ENCODE data around the gene KIF26B.

The KIF26B gene

DNA sequence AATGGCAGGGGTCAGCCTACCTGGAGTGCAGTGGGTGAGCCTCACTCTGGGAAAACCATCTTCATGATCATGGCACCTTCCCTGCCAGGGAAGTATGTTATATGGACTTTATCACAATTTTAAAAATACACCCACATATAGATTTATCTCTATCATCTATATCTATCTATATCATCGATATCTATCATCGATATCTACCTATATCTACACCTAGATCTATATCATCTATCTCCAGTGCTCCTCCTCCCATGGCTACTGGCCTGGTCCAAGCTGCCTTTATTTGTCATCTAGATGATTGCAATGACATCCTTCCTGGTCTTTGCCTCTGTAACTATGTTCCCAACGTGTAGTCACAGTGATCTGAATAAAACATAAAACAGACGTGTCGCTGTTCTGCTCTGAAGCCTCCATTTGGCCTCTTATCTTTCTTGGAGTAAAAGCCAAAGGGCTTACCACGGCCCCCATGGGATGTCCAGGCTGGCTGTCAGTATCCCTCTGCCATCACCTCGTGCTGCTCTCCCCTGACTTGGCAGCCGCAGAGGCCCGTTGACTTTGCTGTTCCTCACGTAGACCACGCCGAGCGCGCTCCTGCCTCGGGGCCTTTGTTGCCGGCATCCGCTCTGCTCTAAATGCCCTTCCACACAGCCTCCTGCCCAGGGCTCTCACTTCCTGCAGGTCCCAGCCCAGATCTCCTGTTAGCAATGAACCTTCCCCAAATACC lies 20.6 kb upstream of the KIF26B start:
- no peak for DNase-seq

GRCh38 chr1:245142171-245142798 lies 12.5 kb upstream of the KIF26B start:
- DNase-seq, result no peak

DNA sequence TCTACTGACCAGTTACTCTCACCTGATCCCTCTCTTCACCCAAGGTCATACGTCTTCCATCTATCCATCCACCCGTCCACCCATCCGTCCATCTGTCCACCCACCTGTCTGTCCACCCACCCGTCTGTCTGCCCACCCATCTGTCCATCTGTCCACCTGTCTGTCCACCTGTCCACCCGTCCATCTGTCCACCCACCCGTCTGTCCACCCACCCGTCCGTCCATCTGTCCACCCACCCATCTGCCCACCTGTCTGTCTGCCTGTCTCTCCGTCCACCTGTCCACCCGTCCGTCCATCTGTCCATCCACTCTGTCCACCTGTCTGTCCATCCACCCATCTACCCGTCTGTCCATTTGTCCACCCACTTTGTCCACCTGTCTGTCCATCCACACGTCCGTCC lies 11.8 kb upstream of the KIF26B start:
- DNase-seq, result no peak

DNA sequence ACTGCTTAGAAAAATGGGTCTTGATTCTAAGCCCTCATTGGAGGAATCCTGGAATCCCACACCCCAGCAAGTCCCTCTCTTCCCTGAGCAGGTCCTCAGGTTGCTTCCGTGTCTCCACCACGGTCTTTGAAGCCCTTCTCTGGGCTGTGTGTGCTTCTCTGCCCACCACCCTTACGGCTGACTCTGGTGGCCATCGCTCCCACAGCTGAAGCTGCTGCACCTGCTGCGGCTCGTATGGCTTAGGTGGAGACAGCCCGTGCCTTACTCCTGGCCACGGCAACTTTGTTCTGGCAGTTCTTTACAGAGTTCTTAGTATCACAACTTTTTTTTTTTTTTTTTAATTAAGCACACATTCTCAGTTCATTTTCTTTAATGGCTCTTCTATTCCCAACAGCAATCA lies 10.9 kb upstream of the KIF26B start:
- no peak for DNase-seq

DNA sequence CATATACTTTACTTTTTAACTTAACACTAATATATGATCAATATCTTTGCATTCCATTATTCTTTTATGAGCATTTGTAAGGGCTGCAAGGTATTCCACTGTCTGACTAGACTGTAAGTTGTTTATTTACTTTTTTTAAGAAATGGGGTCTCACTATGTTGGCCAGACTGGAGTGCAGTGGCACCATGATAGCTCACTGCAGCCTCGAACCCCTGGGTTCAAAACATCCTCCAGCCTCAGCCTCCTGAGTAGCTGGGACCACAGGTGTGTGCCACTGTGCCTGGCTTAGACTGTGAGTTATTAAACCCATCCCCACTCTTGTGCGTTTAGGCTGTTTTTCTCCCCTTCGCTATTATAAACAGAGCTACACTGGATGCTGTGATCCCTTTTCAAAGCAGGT lies 6.7 kb upstream of the KIF26B start:
- no peak for DNase-seq

DNA sequence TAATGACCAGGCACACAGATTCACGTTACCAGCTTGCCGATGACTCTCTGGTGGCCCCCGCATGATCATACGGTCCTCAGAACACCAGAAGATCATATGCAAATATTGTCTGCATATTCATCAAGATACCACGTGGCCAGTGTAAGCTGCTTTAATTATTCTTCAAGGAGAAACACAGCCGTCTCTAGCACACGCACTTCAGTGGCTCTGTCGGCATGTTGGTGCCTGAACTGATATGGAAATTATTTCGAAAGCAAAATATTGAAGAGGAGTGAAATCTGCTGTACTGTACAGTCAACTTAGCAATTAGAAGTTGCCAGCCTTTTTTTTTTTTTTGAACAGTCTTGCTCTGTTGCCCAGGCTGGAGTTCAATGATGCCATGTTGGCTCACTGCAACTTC lies 5.9 kb upstream of the KIF26B start:
- no peak for DNase-seq

DNA sequence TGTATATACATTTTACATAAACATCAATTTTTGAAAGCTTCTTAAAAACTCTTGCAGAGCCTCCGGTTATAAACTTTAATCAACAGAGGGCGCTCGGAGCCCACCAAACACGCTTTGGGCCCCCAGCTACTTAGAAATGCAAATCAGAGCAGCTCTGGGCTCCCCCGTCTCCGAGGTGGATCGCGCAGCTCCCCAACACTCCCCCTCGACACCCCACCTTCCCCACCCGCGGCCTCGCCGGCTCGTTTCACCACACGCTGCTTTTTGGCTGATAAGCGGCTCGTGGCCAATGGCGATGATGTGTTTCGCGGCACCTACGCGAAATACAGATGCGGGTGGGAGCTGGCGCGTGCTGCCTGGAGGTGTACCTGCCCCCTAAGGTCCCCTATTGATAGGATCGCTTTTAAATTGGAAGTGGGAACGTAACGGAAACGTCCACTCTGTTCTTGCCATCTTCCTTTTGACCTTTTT lies 1.7 kb upstream of the KIF26B start:
- DNase-seq, result peak; percentile 67

DNA sequence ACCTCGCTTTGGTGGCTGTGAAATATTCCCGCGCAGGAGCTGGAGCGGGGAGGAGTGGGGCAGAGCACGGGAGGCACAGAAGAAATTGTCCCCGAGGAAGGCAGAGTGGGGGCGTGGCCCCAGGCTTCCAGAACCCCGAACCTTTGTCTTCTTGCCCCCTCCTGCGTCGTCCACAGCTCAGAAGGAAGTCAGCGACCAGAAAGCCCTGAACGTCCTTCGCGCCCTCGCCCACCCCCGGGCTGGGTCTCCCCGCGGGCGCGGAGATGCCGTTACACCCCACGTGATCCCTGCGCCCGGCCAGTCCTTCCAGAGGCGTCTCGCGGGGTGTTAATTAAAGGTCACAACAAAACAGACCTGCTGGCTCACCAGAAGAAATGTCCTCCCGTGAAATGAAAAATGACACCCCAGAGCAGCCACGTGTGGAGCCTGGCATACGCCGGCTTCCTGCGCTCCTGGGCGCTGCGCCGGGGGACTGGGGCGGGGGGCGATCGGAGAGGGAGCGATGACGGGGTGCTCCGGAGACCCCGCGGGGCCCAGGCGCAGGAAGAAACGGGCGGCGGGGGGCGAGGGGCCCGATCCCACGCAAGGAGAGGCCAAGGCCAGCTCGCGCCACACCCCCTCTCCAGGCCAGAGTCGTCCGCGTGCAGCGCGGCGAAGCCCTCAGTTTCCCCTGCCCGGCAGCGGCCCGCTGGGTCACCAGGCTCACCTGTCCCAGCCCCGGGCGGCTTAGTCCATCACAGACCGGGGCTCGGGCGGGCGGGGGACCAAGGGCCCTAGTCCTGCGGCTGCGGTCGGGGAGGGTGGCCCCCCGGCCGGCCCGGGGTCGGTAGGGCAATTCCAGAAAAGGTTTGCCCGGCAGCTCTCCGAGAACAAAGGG lies 995 bp upstream of the KIF26B start:
- DNase-seq, result no peak

DNA sequence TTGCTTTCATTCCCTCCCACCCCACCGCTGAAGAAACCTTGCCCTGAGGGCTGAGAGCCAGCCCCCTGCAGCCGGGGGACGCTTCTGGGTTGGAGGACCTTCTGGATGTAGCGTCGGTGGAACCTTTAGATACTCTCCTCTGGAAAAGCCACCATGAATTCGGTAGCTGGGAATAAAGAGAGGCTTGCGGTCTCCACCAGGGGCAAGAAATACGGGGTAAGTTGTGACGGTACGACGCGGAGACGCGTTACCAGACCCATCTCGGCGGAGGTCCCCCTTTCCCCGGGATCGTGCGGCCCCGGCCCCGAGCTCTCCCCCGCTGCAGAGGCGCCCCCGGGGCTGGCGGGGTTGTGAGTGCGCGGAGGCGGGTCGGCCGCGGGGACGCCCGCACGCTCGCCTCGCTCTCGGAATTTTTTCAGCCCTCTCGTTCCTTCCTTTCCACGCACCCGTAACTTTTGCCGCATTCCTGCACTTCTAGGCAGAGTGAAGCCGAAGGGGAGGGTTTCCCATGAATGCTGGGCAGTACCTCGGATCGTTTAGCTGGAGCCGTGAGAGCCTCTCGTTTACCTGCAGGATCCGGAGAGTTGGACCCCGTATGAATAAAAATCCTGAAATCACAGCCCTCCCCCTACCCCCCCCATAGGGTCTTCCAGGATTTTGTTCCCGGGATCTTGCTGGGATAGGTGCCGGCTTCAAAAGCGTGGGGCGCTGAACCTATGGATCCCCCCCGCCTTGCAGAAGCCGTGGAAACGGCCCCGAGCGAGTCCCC lies 671 bp downstream of the KIF26B start:
- DNase-seq, result no peak

DNA sequence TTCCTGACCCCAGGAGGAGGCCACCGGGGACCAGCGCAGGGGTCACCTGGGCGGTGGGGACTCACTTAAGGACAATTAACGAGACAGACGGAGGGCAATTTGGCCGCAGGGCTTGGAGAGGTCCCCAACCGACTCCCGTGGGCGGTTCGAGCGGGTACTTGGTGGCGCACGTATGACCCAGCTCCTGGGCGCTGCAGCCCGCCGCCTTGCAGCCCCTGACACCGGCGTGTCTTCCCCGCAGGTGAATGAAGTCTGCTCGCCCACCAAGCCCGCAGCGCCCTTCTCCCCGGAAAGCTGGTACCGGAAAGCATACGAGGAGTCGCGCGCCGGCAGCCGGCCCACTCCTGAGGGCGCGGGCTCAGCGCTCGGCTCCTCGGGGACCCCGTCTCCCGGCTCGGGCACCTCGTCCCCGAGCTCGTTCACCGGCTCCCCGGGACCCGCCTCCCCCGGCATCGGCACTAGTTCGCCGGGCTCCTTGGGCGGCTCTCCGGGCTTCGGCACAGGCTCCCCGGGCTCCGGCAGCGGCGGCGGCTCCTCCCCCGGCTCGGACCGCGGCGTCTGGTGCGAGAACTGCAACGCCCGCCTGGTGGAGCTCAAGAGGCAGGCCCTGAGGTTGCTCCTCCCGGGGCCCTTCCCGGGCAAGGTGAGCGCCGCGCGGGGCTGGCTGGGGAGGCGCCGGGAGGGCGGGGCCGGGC lies 1.4 kb downstream of the KIF26B start:
- peak; percentile 87 for DNase-seq

DNA sequence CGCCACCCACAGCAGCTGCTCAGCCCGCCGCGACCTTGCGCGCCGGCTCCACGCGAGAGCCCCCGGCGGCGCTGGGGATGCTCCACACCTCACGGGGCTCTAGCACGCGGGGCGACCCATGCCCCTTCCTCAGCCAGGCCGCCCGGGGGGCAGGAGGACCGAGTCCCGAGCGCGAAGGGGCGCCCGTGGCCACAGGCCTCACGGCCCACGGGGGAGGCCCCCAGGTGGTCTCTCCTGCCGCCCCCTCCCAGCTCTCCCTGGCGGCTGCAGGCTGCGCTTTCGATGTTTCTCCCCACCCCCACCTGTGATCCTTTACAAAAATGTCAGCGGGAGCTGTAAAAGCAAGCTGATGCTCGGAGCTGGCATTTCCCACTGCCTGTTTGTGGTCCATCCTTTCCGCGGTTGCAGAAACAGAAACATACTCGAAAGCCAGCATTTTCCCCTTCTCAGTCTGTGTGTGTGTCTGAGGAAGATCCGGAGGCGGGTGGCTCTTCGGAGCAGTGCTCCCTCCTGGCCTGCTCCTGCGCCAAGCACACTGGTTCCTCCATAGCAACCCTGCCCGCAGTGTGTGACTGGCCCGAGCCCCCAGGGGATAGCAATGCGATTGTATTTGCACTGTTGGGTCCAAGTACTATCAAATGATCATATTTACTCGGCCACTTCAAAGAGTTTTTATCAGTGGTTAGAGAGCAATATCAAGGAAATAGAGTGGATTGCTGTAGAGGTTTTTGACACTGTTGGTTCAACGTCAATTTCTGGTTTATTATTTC lies 2.1 kb downstream of the KIF26B start:
- no peak for DNase-seq

DNA sequence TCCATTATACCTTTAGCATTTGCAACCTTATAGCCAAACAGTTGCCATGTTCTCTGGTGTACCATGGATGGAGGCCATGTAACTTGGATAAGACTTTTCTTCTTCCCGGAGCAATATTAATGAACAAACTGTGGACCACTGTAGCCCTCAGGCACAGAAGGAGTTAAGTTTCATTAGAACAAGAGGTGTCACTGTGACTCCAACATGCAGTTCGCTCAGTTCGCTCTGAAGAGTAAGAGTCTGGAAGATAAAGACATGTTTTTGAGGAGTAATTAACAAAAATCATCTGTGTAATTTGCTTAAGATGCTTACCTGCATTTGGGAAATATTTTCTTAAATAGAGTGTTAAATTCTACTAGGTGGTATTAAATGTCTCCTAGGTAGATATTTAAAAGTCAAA lies 4.1 kb downstream of the KIF26B start:
- no peak for DNase-seq

- DNase-seq, result no peak
Observed at GRCh38 chr1:245160288-245160687, 5.5 kb downstream of the KIF26B start.

GRCh38 chr1:245160741-245161400 lies 6.1 kb downstream of the KIF26B start:
- DNase-seq, result no peak

DNA sequence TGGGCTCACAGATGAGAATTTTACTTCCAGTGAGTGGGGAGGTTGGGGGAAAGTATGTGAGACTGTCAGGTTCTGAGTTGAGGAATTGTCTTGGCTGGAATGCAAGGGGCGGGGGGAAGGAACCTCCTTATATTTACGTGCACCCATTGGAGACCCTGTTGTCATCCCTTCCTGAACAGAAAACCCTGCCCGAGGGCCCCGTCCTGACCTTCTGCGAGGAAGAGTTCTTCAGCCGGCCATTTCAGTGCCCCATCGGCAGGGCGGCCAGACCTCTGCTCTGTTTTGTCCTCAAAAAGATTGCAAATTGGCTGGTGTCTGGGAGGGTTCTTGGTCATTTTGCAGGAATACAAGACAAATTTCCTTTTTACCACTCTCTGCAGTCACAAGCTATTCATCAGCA lies 7.1 kb downstream of the KIF26B start:
- no peak for DNase-seq

- no peak for DNase-seq
Observed at GRCh38 chr1:245166471-245166885, 11.7 kb downstream of the KIF26B start.

GRCh38 chr1:245168086-245168485 lies 13.3 kb downstream of the KIF26B start:
- DNase-seq, result no peak

DNA sequence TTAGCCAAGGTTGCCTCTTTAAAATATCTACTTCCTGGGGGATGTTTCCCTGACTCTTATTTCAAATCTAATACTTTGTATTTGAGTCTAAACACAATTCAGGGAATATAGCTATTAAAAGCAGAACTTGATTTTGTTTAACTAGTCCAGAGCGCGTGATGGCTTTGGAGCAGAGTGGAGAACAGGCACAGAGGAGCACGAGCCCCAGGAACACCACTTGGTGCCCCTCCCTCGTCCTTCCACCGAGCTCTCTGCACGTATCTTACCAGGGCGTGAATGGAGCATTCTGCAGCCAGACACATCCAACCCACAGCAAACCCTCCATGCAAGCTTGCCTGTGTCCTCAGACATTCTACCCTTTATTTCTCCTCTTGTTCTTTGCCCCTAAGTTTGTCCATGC lies 14.1 kb downstream of the KIF26B start:
- no peak for DNase-seq

DNA sequence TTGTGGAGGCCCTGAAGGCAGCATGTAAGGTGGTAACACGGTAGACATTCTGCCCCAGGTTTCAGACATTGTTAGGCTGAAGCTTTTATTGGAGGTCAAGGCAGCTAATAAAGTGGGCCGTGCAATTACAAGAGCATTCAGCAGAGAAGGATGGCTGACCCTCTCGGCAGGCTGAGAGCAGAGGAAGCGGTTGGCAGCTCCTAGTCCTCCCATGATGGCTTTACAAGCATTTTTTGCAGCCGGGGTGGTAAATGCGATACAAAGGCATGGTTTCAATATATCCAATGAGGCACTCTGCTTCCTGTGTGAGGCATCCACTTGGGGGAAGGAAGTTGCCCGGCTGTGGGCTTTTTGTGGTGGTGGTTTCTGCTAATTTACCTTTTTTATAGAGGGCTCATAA lies 14.6 kb downstream of the KIF26B start:
- no peak for DNase-seq

- DNase-seq, result no peak
Observed at GRCh38 chr1:245172026-245172425, 17.2 kb downstream of the KIF26B start.

DNA sequence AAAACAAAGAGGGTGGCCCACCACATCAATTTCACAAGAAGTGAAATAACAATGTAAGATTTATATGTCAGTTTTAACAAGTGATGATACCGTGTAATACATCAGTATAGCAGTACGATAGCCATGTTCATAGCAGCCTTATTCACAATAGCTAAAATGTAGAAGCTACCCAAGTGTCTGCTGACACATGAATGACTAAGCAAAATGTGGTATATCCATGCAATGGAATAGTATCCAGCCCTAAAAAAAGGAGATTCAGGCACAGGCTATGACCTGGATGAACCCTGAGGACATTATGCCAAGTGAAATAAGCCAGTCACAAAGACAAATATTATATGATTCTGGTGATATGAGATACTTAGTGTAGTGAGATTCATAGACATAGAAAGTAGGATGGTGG lies 18.0 kb downstream of the KIF26B start:
- DNase-seq, result no peak
